Kasumi-1 (cell line): ENCODE measurements around the gene SUB1.
"Not testable (repeated sequence)": the region's sequence is repeated elsewhere in the genome, so short reads cannot be mapped to it uniquely, and the experiment has no call there.

Experiments used
- DNase-seq, 2 experiments: peaks; one replicate each; lab custom pipeline; 2025; lab: John Stamatoyannopoulos, UW

SUB1 gene

DNA sequence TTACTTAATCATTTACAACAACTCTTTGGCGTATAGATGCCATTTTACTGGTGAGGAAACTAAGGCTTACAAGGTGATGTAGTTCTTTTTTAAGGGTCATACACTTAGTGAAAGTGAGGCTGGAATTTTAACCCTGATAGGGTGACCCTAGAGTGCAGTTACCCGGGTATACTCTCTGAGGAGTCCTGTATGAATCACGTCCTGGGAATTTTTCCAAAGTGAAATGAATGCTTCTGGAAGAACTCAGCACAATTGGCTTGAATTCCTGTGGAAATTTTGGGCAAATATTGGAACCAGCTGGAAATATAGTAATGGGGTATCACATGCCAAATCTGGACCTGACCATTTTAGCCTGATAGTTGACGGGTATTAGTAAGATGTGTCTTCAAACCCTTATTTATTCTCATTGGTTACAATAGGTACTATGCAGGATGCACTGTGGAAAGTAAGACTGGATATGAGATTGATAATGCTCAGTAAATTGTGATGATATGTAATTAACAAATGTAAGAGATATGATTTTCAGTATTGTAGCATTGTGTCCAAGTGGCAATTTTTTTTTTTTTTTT is 14.8 kb downstream of the SUB1 start:
- no peak for DNase-seq

DNA sequence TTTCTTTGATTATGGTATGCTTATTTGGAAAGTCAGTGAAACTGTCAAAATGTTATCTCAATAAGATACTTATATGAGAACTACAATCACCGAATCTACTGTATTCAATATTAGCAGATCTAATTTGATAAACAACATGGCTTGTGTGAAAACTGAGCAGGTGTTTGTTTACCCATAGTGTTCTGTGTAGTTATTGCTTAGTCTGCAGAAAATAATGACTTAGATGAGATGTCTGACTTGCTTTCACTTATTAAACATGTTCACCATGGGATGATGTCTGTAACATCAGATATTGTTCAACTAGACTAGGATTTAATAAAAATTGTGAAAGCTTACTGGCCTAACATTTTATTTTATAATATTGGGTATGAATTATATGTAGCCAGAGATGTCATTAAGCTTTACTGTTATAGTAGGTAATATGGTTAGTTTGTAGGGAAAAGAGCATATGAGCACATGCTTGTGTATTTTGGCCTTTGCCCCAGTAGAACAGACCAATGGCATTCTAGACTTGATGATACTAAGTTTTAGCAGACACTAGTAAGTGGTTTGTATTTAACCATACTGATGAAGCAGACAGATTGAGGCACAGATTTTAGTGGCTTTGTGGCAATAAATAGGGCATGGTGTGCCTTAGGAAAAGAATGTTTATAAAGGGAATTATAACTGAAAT is 16.4 kb downstream of the SUB1 start:
- no peak for DNase-seq

DNA sequence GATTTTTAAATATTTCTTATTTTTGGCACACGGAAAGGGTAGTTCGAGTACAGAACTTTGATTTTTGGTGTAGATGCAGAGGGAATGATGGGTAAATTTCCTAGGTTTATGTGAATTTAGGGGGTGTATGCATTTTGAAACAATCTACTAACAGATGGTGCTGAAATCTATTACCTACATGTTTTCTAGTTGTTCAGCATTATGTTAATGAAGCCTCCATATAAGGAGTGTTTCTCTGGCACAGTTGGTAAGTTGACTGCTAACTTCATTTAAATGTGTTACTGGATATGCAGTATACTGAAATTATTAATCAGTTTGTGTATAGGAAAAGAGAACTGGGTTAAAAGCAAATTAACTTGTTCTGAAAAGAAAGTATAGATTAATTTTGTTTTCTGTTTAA is 17.5 kb downstream of the SUB1 start:
- no peak for DNase-seq

DNA sequence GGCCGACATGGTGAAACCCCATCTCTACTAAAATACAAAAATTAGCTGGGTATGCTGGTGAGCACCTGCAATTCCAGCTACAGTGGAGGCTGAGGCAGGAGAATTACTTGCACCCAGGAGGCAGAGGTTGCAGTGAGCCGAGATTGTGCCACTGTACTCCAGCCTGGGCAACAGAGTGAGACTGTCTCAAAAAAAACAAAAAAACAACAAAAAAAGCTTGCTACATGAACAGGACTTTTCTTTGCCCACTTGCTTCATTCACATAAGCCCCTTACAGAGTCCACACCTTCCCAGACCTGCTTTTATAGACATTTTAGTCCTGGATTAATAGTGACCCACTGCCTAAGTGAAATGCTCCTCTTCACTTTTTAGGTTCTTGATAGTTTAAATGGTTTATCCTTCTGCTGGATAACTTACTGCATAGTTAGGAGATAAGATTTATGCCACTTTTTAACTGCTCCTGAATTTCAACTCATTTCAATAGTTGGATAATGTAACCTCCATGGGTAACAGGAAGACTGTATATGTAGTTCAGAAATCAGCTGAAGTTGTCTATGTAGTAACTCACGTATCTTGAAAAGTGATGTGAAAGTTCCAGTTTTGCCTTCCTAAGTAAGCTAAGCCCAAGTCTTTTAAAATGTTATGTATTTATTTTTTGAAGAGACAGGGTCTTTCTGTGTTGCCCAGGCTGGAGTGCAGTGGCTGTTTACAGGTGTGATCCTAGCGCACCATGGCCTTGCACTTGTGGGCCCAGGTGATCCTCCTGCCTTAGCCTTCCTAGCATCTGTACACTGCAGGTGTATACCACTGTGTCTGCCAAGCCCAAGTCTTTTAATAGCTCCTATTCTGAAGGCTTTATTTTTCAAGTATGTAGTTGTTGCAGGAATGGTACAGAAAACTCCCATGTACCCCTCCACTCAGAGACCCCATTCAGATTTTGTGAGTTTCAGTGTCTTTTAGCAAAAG is 19.7 kb downstream of the SUB1 start:
- no peak for DNase-seq

DNA sequence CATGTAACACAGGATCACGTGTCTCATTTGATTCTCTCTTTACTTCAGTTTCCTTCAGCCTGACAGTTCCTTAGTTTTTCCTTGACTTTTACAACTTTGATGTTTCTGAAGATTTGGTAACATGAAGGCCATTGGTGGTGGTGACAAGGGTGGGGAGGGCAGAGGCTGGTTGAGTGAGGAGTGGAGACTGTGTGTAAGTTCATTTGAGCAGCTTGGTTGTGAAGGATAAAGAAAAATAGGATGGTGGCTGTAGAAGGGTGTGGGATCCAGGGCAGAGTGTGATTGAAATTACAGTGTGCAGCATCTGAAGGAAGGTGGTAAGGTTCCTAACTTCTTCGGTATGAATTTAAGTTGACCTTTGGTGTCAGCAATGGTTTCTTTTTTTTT is 20.4 kb downstream of the SUB1 start:
- no peak for DNase-seq

DNA sequence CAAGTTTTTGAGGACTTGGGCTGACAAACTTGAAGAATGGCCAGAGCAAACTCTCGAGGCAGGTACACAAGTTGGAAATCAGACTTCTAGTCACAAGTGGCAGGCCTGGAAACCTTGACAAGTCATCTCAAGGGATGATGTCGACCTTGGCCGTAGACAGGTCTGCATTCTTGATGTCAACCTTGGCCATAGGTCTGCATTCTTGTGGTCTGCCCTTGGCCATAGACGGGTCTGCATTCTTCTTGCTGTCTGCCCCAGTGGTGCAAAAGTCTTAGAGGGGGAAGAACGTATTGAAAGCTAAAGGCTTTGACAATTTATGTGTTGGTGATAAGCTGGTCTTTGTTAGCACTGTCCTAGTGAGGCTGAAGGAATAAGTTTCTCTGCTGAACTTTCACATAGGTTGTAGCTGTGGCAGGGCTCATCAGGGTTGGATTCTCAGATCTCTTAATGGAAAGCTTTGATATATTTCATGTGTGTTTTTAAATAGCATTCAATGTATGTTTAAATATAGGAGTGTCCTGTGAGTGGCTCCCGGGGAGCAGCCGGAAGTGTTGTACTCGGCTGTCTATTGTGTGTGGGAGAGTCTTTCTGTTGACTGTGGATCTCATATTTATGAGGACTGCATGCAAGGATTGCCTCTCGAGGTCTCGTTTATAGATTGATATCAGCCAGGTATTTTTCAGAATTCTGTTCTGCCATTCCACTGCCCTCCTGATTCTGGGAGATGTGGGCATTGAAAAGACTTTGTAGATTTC is 27.0 kb downstream of the SUB1 start:
- no peak for DNase-seq

DNA sequence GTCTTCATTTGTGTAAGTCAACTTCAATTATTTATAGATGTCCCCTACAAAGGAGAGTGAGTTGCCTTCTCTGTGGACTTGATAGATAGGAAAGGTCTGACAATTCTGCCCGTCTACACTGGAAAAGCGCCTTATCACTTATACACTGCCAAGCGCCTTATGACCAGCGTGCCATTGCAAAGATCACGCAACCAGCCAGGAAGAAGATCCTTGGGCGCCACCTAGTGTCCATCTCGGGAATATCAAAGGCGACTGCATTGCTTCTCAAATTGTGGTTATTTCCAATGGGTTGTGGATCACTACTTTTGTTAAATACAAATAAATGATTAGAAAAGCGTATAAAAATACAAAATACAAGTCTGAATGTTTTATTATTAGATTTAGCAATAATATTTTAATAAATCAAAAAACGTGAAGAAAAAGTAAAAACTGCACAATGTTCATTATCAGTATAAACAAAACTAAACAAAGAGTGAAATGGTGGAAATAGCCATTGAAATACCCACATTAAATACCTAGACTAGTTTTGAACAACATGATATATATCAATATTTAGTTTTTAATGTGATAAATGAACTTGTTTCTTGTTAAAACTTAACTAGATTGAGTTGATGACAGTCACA is 27.8 kb downstream of the SUB1 start:
- DNase-seq = peak; percentile 86

DNA sequence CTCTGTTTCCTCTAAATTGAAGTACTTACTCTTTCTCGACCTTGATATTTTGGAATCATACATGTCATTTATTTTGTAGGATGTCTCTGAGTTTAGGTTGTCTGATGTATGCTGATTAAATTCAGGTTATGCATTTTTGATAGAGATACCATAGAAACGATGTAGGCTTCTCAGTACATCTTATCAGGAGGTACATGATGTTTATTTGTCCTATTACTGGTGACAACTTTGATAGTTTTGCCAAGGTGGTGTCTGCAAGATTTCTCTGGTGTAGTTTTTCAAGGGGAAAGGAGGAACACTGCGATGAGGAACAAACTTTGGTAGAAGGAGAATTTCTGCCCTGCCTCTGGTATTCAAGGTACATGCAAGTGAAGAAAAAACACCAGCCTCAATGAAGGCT is 29.9 kb downstream of the SUB1 start:
- DNase-seq = no peak

DNA sequence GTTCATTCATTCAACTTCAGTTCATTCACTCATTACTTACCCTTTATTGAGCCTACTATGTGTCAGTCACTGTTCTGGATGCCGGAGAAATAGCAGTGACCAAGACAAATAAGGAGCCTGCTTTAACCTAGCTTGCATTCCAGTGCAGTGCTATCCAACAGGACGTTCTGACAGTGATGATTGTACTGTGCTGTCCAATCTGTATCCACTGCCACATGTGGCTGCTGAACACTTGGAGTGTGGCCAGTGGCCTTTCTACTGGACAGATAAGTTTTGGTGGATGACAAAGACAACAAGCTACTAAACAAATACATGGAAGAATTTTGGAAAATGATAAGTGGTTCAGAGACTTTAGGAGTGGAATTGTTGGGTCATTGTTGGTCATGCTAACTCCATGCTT is 33.6 kb downstream of the SUB1 start:
- DNase-seq = no peak

DNA sequence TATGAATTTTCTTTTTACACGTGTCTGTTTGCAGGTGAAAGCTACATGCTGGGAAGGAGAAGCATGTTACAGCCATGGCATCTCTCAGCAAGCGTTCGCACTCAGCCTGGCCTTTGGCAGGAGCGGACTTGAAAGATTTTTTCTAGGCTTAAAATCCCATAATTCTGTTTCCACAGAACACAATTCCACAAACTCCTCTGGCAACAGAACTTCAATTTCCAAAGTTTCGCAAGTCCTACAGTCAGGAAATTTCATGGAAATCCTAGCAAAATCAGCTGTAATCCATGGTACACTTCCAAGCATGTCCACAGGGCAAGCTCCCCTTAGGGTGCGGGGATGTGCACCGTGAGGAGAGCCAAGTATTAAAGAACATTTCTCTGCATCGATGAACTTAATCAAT is 35.9 kb downstream of the SUB1 start:
- no peak for DNase-seq

DNA sequence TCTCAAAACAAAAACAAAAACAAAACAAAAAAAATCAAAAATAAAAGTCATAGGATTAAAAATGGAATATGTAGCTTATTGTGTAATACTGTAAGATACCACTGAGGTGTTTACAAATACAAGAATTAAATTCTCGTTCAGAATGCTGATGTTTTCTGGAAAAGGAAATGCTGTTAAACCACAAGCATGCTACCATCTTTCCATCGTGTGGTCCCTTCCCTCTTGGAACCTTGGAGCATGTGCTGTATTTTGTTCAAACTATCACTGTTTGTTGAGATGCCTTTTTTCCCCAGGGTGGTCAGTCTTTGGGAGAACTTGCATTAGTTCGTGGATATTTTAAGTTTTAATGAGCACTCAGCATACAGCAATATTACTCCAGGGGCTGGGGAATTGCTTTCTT is 39.7 kb downstream of the SUB1 start:
- no peak for DNase-seq

DNA sequence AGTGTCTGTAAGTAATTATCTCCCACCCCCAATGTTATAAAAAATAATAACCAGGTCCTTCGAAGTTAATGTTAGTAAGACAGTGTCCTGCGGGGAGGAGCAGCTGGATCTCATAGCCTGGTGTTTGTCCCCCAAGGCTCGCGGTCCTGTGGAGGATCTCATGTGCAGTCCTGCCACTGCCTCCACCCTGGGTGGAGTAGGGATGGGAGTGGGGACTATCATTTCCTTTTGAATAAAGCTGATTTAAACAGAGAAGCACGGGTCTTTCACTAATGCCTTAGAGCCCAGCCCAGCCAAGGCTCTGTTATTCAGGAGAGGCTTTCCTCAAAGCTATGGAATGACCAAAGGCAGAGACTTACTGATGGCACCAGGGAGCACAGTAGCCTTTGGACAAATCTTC is 40.2 kb downstream of the SUB1 start:
- no peak for DNase-seq

DNA sequence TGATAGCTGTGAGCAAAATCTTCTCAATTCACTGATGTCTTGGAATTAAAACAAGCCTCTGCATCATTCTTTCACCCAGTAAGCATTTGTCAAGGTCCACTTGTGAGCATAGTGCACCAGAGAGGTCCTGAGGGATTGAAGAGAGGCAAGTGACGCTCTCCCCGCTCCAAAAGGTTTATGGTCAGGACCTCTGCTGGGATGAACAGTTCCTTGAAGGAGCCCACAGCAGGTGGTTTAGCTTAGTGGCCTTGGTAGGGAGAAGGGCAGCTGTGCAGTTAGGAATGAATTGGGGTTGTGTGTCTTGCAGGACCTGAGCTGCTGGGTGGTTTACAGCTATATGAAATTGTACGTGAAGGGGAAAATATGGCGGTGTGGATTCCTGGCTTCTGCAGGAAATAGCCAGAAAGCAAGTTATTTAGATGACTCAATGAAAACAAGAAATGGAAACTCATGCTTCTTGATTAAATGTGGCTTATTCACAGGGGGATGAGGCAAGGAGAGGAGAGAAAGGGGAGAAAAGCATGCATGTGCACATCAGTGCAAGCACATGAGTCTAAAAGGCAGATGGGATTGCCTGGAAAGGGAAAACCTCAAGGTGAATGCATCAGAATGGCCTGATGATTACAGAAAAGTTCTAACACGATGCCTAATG is 42.0 kb downstream of the SUB1 start:
- no peak for DNase-seq

DNA sequence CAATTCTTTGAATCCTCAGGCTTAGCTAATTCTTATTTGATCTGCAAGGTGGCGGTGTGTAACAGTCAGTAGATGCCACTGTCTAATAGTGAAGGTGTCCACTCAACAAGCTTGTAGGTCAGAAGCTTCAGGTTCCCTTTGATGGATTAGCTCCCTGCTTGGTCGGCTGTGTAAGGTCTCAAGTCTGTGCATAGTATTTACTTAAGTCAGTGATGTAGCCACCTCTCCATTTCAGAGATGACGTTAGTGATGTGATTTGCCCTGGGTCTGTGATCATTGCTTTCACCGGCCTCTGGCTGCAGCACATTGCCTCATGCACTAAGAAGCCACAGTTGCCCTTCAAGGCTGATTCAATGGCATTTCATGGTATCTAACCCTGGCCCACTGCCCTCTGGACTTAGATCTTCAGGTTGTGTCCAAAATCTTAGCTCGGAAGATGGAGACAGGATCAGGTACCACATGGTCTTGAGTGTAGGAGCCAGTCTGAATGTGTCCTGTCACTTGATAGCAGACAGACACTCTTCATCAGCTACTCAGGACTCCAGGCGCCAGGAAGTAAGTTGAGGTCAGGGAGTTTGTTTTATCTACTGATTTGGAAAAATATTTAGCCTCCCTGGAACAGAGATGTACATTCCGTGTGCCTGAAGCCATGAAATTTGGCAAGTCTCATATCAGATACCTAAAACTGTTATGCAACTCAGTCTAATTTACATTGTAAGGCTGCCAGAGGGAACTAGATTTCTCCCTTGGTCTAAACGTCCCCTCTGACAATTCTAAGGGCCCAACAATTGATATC is 42.9 kb downstream of the SUB1 start:
- no peak for DNase-seq

DNA sequence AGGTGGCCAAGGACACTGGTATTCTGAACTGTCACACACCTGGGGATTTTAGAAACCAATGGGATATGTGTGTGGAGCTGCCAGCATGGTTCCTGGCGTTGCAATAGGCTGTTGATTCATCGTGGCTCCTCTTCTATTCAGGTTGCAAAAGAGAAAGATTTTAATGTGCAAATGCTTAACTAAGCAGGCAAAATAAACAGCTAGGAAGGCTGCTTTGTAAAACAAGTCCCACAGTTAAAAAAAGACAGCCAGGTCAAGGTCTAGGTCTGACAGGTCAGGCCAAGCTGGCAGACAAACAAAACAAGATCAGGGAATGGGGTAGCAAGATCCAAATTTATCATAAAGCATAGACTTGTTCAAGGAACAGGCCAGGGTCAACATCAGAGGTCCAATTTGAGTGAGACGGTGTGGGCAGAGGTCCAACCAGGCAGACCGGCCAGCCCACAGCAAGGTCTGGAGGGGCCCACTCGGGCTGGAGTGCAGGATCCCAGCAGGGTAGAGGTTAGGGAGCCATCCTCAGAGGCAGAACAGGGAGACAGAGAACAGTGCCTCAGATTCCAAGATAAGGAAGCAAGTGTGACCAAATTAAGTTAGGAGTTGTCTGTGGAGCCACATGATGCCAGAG is 45.6 kb downstream of the SUB1 start:
- DNase-seq = no peak

DNA sequence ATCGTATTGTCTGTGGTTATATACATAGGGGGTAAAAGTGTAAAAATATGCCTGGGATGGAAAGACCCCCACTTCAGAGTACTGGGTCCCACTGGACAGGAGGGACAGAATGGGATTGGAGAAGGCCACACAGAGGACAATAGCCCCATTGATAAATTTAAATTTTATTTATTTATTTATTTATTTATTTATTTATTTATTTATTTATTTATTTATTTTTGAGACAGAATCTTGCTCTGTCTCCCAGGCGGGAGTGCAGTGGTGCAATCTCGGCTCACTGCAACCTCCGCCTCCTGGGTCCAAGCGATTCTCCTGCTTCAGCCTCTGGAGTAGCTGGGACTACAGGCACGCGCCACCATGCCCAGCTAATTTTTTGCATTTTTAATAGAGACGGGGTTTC is 47.7 kb downstream of the SUB1 start:
- not testable (repeated sequence) for DNase-seq

DNA sequence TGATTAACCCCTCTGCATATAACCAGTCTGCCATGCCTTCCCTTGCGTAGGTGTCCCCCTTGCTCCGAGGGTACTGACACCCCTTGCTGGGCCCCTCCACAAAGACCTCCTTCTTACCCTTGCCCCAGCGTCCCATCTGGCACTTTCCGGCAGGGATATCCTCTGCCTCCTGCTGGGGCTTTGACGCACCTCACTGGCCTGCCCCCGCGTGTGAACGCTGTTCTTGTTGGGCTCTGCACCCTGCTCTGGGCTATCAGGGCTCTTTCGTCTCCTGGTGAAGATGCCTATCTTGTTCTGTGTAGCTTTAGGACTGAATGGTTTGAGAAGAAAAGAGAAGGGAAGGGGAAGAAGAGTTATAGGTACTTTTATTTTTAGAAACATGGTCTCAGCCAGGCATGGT is 53.0 kb downstream of the SUB1 start:
- no peak for DNase-seq

DNA sequence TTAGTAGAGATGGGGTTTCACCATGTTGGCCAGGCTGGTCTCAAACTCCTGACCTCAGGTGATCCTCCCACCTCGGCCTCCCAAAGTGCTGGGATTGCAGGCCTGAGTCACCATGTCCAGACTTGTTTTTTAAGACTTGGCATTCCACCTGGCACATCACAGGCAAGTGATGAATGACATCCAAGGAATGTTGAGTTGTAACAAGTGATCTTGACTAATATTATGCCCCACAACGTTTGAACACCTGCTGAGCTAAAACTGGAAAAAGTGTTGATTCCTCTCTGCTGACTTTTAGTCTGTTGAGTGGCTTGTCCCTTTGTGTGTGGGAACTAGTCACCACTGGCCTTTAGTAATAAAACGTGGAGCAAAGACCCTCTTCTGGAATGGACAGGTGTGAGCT is 54.6 kb downstream of the SUB1 start:
- no peak for DNase-seq

DNA sequence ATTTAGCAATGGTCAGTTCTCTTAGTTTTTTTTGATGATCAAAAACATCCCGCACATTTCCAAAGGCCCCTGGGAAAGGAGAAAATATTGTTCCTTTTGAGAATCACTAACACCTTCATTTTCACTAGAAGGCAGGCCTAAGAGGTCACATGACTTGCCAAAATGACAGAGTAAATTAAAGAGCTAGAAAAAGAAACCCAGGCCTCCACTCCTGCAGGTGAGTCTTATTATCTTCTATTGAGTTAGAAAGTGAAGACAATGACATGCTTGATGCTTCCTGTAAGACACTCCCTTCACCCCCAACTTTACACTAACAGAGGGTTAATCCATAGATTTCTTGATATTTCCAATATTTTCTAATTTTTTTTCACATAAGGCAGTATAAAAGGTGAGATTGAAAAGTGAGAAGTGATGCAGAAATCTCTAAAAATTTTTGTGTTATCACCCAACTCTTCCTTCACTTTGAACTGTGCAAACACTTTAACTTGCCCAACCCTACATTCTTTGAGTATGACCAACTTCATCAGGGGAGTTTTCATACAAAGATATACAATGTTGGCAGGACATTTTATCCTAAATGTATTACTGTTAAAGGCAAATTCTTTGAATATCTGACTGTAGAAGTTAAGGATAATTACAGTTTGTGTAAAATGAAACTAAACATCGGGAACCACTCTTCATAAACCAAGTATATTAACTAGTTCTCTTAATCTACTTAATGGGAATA is 57.1 kb downstream of the SUB1 start:
- DNase-seq = no peak
